ENCODE results near the gene CDH1. TPM values are rescaled to one million over a fixed set of nuclear protein-coding genes. Genes with fewer than 3 reads are reported as not detected.
A peak's percentile ranks its signal among the peaks of the same experiment; 100 is the strongest.

CDH1 gene
- total and polyA plus RNA-seq, 5 donors from 2014 or later, result 0.41 to 4.6 (median 0.72) TPM

DNA sequence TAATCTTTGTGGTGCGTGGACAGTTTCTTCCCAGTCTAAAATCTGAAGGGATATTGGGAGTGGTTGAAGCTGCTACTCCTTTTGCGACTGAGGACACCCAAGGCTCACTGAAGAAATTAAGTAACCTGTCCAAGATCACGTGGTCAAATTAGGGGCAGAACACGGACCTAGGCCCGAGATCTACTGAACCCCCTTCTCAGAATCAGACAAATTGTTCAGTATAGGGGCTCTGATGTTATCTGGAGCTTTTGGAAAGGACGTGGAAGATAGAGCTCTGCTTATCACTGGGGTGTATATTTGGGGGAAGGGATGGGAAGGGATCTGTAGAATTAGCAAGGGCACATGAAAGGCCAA, 107.1 kb downstream of the CDH1 start:
- peak overlapping the region; percentile 78 for H3K27ac ChIP-seq (ENCODE audit: insufficient read depth, low read length, poor library complexity, severe bottlenecking)
- H3K4me1 Mint-ChIP-seq, result peaks cover 17 to 42% (median 32%) of the 10 kb centered on the region in 4 donors
- peak overlapping the region; percentile 53 to 97 (median 94) for H3K27ac Mint-ChIP-seq
- peaks cover 17% of the 10 kb centered on the region for H3K4me1 ChIP-seq (ENCODE audit: control insufficient read depth, insufficient read depth, low read length, poor library complexity, severe bottlenecking)
- ATAC-seq (ENCODE audit: low read depth in 2 of 2) (no peak), DNase-seq (no peak)
- no peaks in the 10 kb centered on the region for H3K27me3 Mint-ChIP-seq
- H3K36me3 ChIP-seq (ENCODE audit: control insufficient read depth, insufficient read depth, low read length), result no peaks in the 10 kb centered on the region
- H3K27me3 ChIP-seq (ENCODE audit: control insufficient read depth, insufficient read depth, low read length), result no peaks in the 10 kb centered on the region
- no peaks in the 10 kb centered on the region for H3K36me3 Mint-ChIP-seq
- H3K9me3 Mint-ChIP-seq, result no peaks in the 10 kb centered on the region
- peak overlapping the region; percentile 89 for H3K4me3 ChIP-seq (ENCODE audit: low read depth, low read length)
- no peaks in the 10 kb centered on the region for H3K9me3 ChIP-seq (ENCODE audit: control insufficient read depth in 2 of 2, low read length in 2 of 2)
- H3K4me3 Mint-ChIP-seq, result peak overlapping the region; percentile 73 to 96 (median 92)

DNA sequence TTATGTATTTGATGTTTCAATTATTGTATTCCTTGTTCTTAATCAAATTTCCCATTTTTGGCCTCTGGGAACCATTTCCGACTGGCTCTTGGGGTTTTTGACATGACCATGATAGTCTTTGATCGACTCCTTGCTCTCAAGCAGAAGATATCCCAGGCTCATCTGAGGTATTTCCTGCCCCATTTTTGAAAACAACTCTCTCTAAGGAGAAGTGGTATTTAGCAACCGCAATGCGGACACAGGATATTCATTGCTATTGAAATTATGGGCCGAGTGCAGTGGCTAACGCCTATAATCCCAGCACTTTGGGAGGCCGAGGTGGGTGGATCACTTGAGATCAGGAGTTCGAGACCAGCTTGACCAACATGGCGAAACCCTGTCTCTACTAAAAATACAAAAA, 111.7 kb downstream of the CDH1 start:
- no peaks in the 10 kb centered on the region for H3K27me3 ChIP-seq (ENCODE audit: control insufficient read depth, insufficient read depth, low read length)
- Mint-ChIP-seq H3K36me3 (peaks cover 4% of the 10 kb centered on the region), H3K4me1 (peaks cover 26 to 52% (median 28%) of the 10 kb centered on the region in 4 donors), H3K27me3 (no peaks in the 10 kb centered on the region), H3K27ac (no peak overlapping the region), H3K4me3 (no peak overlapping the region), H3K9me3 (no peaks in the 10 kb centered on the region)
- H3K4me3 ChIP-seq (ENCODE audit: low read depth, low read length), result no peak overlapping the region
- H3K27ac ChIP-seq (ENCODE audit: insufficient read depth, low read length, poor library complexity, severe bottlenecking), result no peak overlapping the region
- H3K36me3 ChIP-seq (ENCODE audit: control insufficient read depth, insufficient read depth, low read length), result no peaks in the 10 kb centered on the region
- H3K9me3 ChIP-seq (ENCODE audit: control insufficient read depth in 2 of 2, low read length in 2 of 2), result no peaks in the 10 kb centered on the region
- DNase-seq (no peak), ATAC-seq (ENCODE audit: low read depth in 2 of 2) (no peak)
- peaks cover 17% of the 10 kb centered on the region for H3K4me1 ChIP-seq (ENCODE audit: control insufficient read depth, insufficient read depth, low read length, poor library complexity, severe bottlenecking)

DNA sequence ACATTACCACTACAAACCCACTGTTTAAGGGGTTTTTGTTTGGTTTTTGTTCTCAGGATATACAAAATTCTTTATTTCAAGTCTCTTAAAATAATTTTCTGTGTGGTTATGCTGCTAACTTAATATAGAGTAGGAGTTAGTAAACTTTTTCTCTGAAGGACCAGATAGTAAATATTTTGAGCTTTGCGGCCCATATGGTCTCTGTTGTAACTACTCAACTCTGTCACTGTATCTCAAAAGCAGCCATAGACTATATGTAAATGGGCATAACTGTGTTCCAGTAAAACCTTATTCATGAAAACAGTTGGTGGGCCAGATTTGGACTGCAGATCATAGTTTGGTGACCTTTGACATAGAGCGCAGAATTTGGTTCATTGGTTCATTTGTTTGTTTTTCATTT, 113.4 kb downstream of the CDH1 start:
- no peak overlapping the region for H3K27ac ChIP-seq (ENCODE audit: insufficient read depth, low read length, poor library complexity, severe bottlenecking)
- no peaks in the 10 kb centered on the region for H3K27me3 Mint-ChIP-seq
- H3K4me1 Mint-ChIP-seq, result peaks cover 13 to 43% (median 22%) of the 10 kb centered on the region in 4 donors
- no peaks in the 10 kb centered on the region for H3K27me3 ChIP-seq (ENCODE audit: control insufficient read depth, insufficient read depth, low read length)
- H3K9me3 ChIP-seq (ENCODE audit: control insufficient read depth in 2 of 2, low read length in 2 of 2), result no peaks in the 10 kb centered on the region
- ATAC-seq (ENCODE audit: low read depth in 2 of 2), result no peak
- H3K27ac Mint-ChIP-seq, result no peak overlapping the region
- H3K4me1 ChIP-seq (ENCODE audit: control insufficient read depth, insufficient read depth, low read length, poor library complexity, severe bottlenecking), result peaks cover 8% of the 10 kb centered on the region
- no peaks in the 10 kb centered on the region for H3K9me3 Mint-ChIP-seq
- no peaks in the 10 kb centered on the region for H3K36me3 ChIP-seq (ENCODE audit: control insufficient read depth, insufficient read depth, low read length)
- no peak overlapping the region for H3K4me3 ChIP-seq (ENCODE audit: low read depth, low read length)
- no peak overlapping the region for H3K4me3 Mint-ChIP-seq
- peaks cover 4% of the 10 kb centered on the region for H3K36me3 Mint-ChIP-seq
- no peak for DNase-seq

DNA sequence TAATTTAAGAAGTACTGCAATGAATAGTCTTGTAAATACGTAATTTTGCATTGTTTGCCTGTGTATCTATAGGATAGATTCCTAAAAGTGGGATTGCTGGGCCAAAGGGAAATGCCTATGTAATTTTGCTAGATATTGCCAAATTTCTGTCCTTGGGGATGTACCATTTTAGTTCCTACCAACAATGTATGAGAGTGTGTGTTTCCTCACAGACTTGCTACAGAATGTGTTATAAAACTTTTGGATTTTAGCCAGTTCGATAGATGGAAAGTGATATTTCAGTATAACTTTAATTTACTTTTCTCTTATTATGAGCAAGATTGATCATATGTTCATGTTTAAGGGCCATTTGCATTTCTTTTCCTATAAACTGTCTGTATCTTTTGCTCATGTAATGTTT, 114.5 kb downstream of the CDH1 start:
- H3K9me3 ChIP-seq (ENCODE audit: control insufficient read depth in 2 of 2, low read length in 2 of 2), result no peaks in the 10 kb centered on the region
- no peak for ATAC-seq (ENCODE audit: low read depth in 2 of 2)
- no peaks in the 10 kb centered on the region for H3K27me3 Mint-ChIP-seq
- no peak overlapping the region for H3K4me3 ChIP-seq (ENCODE audit: low read depth, low read length)
- no peak overlapping the region for H3K4me3 Mint-ChIP-seq
- DNase-seq, result no peak
- H3K9me3 Mint-ChIP-seq, result no peaks in the 10 kb centered on the region
- H3K27ac ChIP-seq (ENCODE audit: insufficient read depth, low read length, poor library complexity, severe bottlenecking), result no peak overlapping the region
- H3K4me1 ChIP-seq (ENCODE audit: control insufficient read depth, insufficient read depth, low read length, poor library complexity, severe bottlenecking), result peaks cover 8% of the 10 kb centered on the region
- H3K36me3 ChIP-seq (ENCODE audit: control insufficient read depth, insufficient read depth, low read length), result no peaks in the 10 kb centered on the region
- peaks cover 17 to 44% (median 27%) of the 10 kb centered on the region in 4 donors for H3K4me1 Mint-ChIP-seq
- peak overlapping the region in 1 of 3 donors; percentile 33 for H3K27ac Mint-ChIP-seq
- no peaks in the 10 kb centered on the region for H3K27me3 ChIP-seq (ENCODE audit: control insufficient read depth, insufficient read depth, low read length)
- peaks cover 7% of the 10 kb centered on the region for H3K36me3 Mint-ChIP-seq

DNA sequence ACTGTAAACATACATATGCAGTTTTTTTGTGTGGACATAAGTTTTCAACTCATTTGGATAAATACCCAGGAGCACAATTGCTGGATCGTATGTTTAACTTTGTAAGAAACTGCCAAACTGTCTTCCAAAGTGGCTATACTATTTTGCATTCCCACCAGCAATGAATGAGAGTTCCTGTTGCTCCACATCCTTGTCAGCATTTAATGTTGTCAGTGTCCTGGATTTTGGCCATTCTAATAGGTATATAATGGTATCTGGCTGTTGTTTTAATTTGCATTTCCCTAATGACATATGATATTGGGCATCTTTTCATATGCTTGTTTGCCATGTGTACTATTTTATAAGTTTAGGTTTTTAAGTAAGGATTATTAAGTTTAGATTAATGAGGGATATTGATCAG, 120.4 kb downstream of the CDH1 start:
- no peaks in the 10 kb centered on the region for H3K9me3 ChIP-seq (ENCODE audit: control insufficient read depth in 2 of 2, low read length in 2 of 2)
- no peaks in the 10 kb centered on the region for H3K27me3 Mint-ChIP-seq
- H3K27ac Mint-ChIP-seq, result peak overlapping the region in 1 of 3 donors; percentile 29
- H3K36me3 Mint-ChIP-seq, result peaks cover 23% of the 10 kb centered on the region
- no peaks in the 10 kb centered on the region for H3K9me3 Mint-ChIP-seq
- H3K4me1 ChIP-seq (ENCODE audit: control insufficient read depth, insufficient read depth, low read length, poor library complexity, severe bottlenecking), result no peaks in the 10 kb centered on the region
- H3K4me3 ChIP-seq (ENCODE audit: low read depth, low read length), result no peak overlapping the region
- no peak for ATAC-seq (ENCODE audit: low read depth in 2 of 2)
- H3K36me3 ChIP-seq (ENCODE audit: control insufficient read depth, insufficient read depth, low read length), result peaks cover 15% of the 10 kb centered on the region
- peaks cover 17 to 33% (median 26%) of the 10 kb centered on the region in 4 donors for H3K4me1 Mint-ChIP-seq
- H3K27me3 ChIP-seq (ENCODE audit: control insufficient read depth, insufficient read depth, low read length), result no peaks in the 10 kb centered on the region
- H3K27ac ChIP-seq (ENCODE audit: insufficient read depth, low read length, poor library complexity, severe bottlenecking), result no peak overlapping the region
- no peak for DNase-seq
- H3K4me3 Mint-ChIP-seq, result no peak overlapping the region

DNA sequence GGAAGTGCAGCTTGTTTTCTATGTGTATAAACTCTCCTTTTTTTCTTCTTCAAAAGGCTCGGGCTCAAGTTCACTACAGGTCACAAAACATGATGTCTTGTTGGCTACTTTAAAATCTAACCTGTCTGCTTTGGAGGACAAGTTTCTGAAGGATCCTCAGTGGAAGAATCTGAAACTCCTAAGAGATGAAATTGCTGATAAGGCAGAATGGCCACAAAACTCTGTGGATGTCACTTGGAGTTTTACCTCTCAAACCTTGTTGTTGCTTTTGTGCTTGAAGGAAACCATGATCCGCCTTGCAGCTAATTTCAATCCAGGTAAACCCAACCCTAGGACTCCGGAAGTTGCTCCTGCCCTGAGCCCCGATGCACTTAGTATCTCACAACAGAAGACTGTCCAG, 122.7 kb downstream of the CDH1 start:
- H3K27ac Mint-ChIP-seq, result peak overlapping the region in 1 of 3 donors; percentile 6
- Histone ChIP-seq H3K9me3 (ENCODE audit: control insufficient read depth in 2 of 2, low read length in 2 of 2) (no peaks in the 10 kb centered on the region), H3K36me3 (ENCODE audit: control insufficient read depth, insufficient read depth, low read length) (peaks cover 33% of the 10 kb centered on the region), H3K27me3 (ENCODE audit: control insufficient read depth, insufficient read depth, low read length) (no peaks in the 10 kb centered on the region), H3K27ac (ENCODE audit: insufficient read depth, low read length, poor library complexity, severe bottlenecking) (no peak overlapping the region), H3K4me1 (ENCODE audit: control insufficient read depth, insufficient read depth, low read length, poor library complexity, severe bottlenecking) (no peaks in the 10 kb centered on the region), H3K4me3 (ENCODE audit: low read depth, low read length) (no peak overlapping the region)
- no peaks in the 10 kb centered on the region for H3K27me3 Mint-ChIP-seq
- H3K9me3 Mint-ChIP-seq, result no peaks in the 10 kb centered on the region
- DNase-seq (no peak), ATAC-seq (ENCODE audit: low read depth in 2 of 2) (no peak)
- no peak overlapping the region for H3K4me3 Mint-ChIP-seq
- peaks cover 30% of the 10 kb centered on the region for H3K36me3 Mint-ChIP-seq
- peaks cover 16 to 24% (median 18%) of the 10 kb centered on the region in 4 donors for H3K4me1 Mint-ChIP-seq

DNA sequence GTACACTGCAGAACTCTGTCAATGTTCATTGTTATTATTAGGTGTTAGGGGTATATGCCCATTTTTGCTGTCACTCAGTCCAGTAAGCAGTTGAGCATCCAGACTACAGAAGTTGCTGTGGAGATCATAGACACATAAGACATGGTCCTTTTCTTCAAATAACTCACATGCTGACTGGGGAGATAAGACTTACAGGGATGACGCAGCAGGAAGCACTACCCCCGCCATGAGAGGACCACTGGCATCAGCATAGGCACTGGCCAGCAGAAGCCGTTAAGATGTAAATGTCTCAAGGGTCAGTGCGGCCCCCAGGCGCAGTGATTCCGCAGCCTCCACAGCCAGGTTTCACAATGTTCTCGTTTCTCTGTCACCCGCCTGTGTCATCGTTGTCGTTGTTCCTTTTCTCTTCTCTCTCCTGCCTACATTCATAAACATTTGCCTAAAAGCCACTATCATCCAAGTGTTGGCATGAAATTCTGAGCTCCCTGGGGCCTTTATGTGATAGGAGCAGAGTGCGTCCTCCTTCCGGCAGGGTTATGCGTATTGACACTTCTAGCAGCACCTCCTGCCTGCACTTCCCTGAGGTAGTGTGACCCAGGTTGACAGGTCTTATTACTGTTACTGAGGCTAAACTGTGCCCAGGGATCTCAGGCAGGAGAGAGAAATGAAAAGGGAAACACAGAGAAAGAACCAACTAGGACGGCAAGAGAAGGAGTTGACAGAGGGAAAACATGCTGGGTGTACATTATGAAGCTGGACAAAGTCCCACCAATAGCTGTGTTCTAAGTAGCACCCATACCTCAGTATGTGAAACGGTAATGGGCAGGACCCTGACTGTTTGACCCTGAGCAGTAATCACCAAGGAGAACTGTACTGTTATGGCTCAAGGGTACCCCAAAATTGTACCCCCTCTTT, 124.1 kb downstream of the CDH1 start:
- Mint-ChIP-seq H3K9me3 (no peaks in the 10 kb centered on the region), H3K36me3 (peaks cover 27% of the 10 kb centered on the region), H3K27ac (peak overlapping the region in 2 of 3 donors; percentile 1 to 11), H3K27me3 (no peaks in the 10 kb centered on the region), H3K4me3 (no peak overlapping the region), H3K4me1 (peaks cover 11 to 20% (median 15%) of the 10 kb centered on the region in 4 donors)
- H3K36me3 ChIP-seq (ENCODE audit: control insufficient read depth, insufficient read depth, low read length), result peaks cover 33% of the 10 kb centered on the region
- no peaks in the 10 kb centered on the region for H3K4me1 ChIP-seq (ENCODE audit: control insufficient read depth, insufficient read depth, low read length, poor library complexity, severe bottlenecking)
- H3K9me3 ChIP-seq (ENCODE audit: control insufficient read depth in 2 of 2, low read length in 2 of 2), result no peaks in the 10 kb centered on the region
- no peak overlapping the region for H3K27ac ChIP-seq (ENCODE audit: insufficient read depth, low read length, poor library complexity, severe bottlenecking)
- no peaks in the 10 kb centered on the region for H3K27me3 ChIP-seq (ENCODE audit: control insufficient read depth, insufficient read depth, low read length)
- no peak overlapping the region for H3K4me3 ChIP-seq (ENCODE audit: low read depth, low read length)
- DNase-seq, result no peak
- no peak for ATAC-seq (ENCODE audit: low read depth in 2 of 2)

DNA sequence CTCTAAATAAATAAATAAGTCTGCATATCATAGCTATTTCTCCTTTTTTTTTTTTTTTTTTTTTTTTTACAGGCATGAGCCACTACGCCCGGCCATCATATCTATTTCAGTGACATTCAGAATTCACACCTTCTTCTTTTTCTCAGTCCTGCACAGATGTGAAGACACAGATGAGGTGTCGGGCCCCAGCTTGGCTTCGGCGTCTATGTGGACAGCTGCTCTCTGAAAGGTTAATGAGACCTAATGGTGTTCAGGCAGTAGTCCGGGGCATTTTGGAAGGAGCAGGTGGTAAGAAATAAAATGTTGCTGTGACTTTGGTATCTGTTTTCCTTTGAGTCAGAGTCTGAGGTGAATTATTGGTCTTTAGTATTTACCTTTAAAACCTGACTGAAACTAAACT, 129.8 kb downstream of the CDH1 start:
- Histone ChIP-seq H3K4me1 (ENCODE audit: control insufficient read depth, insufficient read depth, low read length, poor library complexity, severe bottlenecking) (no peaks in the 10 kb centered on the region), H3K27me3 (ENCODE audit: control insufficient read depth, insufficient read depth, low read length) (no peaks in the 10 kb centered on the region), H3K9me3 (ENCODE audit: control insufficient read depth in 2 of 2, low read length in 2 of 2) (no peaks in the 10 kb centered on the region), H3K36me3 (ENCODE audit: control insufficient read depth, insufficient read depth, low read length) (peaks cover 38% of the 10 kb centered on the region), H3K27ac (ENCODE audit: insufficient read depth, low read length, poor library complexity, severe bottlenecking) (no peak overlapping the region), H3K4me3 (ENCODE audit: low read depth, low read length) (no peak overlapping the region)
- no peak for ATAC-seq (ENCODE audit: low read depth in 2 of 2)
- H3K4me3 Mint-ChIP-seq, result no peak overlapping the region
- H3K27ac Mint-ChIP-seq, result no peak overlapping the region
- no peaks in the 10 kb centered on the region for H3K27me3 Mint-ChIP-seq
- H3K4me1 Mint-ChIP-seq, result peaks cover 0 to 4% (median 0%) of the 10 kb centered on the region in 4 donors
- DNase-seq, result no peak
- H3K36me3 Mint-ChIP-seq, result peaks cover 30% of the 10 kb centered on the region
- peaks cover 0 to 2% (median 0%) of the 10 kb centered on the region in 7 donors for H3K9me3 Mint-ChIP-seq

All from CD4-positive, CD25-positive, alpha-beta regulatory T cell (primary cell).